Measurements from ENCODE around the gene RBM12.
"Not testable (repeated sequence)": the region's sequence is repeated elsewhere in the genome, so short reads cannot be mapped to it uniquely, and the experiment has no call there.

Gene RBM12

GRCh38 chr20:35698298-35699126 lies 33.8 kb upstream of the RBM12 start:
- no peak for DNase-seq (ENCODE audit: low spot score)

GRCh38 chr20:35697696-35698297 lies 33.1 kb upstream of the RBM12 start:
- DNase-seq (ENCODE audit: low spot score) = no peak

- DNase-seq (ENCODE audit: low spot score) = no peak
Measured at GRCh38 chr20:35695978-35696377, 31.3 kb upstream of the RBM12 start.

DNA sequence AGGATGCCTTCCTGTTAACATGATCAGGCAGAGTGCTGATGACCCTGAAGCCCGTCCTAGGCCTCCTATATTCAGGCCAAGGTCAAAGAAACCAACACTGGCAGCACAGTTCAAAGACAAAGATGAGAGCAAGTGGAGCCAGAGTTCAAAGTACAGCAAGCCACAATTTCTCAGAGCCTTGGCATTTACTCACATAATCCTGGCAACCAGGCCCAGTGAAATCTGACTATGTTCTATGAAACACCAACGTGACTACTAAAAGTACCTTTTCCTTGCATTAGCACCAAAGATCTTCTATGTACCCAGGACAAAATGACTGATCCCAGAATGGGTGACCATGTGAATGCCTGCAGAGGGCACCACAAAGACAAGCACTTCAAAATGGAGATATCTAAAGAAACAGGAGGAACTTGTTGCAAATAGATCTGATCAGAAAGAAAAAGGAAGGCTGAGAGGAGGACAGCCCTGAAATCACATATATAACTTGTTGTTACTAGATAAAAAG lies 30.6 kb upstream of the RBM12 start:
- DNase-seq (ENCODE audit: low spot score) = no peak

GRCh38 chr20:35690265-35690664 lies 25.6 kb upstream of the RBM12 start:
- no peak for DNase-seq (ENCODE audit: low spot score)

- not testable (repeated sequence) for DNase-seq (ENCODE audit: low spot score)
Measured at GRCh38 chr20:35686872-35687271, 22.2 kb upstream of the RBM12 start.

DNA sequence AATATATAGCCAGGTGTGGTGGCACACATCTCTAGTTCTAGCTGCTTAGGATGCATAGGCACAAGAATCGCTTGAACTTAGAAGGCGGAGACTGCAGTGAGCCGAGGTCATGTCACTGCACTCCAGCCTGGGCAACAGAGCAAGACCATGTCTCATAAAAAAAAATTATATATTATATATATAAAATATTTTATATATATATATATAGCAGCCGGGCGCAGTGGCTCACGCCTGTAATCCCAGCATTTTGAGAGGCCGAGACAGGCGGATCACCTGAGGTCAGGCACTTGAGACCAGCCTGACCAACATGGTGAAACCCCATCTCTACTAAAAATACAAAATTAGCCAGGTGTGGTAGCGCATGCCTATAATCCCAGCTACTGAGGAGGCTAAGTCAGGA lies 20.7 kb upstream of the RBM12 start:
- DNase-seq (ENCODE audit: low spot score) = not testable (repeated sequence)

- DNase-seq (ENCODE audit: low spot score) = no peak
Measured at GRCh38 chr20:35681960-35682359, 17.3 kb upstream of the RBM12 start.

DNA sequence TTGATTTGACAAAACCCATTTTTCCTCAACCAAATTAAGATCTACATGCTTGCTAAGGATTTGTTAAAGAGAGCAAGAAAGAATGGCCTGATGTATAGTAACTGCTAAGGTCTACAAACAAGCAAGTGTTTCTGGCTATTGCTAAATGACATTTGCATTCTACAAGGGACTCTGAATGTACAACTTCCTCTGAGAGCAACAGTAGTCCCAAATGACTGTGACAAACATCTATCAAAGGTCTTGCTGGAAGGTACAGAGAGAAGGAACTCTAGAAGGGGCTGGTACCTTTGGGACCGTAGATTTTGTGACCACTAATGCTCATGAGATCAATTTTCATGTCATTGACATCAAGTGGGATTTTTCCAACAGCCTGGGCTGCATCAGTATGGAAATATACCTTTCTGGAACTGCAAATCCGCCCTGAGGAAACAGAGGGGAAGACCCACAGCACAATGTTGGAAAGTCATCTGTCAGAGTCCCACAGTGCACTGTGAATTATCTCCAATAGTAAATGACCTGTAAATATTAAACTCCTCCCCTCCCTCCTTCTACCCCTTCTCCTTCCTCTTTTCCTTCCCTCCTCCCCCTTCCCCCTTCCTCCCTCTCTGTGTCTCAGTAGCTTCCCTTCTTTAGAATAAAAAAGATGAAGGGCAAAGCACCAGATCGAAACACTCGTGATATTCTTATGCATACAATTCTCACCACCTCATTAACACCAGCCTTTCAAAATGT lies 15.9 kb upstream of the RBM12 start:
- no peak for DNase-seq (ENCODE audit: low spot score)

DNA sequence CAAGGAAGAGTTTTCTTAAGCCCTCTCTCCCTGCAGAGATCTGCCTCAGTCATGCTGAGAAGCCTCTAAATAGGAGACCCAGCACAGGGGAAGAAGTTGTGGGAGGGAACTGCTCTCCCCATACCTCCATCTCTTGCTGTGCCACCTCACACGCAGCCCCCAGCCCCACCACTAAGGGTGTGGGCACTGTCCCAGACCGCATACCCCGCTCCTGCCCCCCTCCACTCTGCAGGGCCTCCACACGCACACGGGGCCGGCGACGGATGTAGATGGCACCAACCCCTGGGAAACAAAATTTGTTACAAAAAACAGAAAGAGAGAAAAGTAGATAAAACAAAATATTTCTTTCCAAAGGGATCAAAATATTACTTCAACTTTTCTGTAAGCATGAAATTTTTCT lies 10.2 kb upstream of the RBM12 start:
- no peak for DNase-seq (ENCODE audit: low spot score)

GRCh38 chr20:35673884-35674283 lies 9.2 kb upstream of the RBM12 start:
- DNase-seq (ENCODE audit: low spot score) = no peak

GRCh38 chr20:35669681-35670080 lies 5.0 kb upstream of the RBM12 start:
- DNase-seq (ENCODE audit: low spot score) = no peak

DNA sequence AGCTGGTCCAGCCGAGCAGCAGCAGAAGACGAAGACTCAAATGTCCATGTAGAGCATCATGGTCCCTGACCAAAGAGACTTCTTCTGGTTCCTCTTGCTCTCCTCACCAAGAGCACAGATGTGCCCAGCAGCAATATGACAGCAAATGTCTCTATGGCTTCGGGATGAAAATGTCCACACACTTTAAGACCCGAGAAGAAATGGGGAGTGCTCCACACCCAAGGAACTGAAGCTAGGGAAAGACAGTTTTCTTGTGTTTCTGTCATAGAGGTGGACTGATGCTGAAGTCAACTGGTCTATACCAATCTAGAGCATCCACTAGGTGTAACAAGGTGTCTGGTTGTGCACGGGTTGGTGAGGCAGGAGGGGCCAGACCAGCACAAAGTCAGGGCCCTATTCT lies 4.5 kb upstream of the RBM12 start:
- no peak for DNase-seq (ENCODE audit: low spot score)

GRCh38 chr20:35665949-35666288 lies 1.2 kb upstream of the RBM12 start:
- no peak for DNase-seq (ENCODE audit: low spot score)

- peak; percentile 38 for DNase-seq (ENCODE audit: low spot score)
Measured at GRCh38 chr20:35663516-35664465, 909 bp downstream of the RBM12 start.

DNA sequence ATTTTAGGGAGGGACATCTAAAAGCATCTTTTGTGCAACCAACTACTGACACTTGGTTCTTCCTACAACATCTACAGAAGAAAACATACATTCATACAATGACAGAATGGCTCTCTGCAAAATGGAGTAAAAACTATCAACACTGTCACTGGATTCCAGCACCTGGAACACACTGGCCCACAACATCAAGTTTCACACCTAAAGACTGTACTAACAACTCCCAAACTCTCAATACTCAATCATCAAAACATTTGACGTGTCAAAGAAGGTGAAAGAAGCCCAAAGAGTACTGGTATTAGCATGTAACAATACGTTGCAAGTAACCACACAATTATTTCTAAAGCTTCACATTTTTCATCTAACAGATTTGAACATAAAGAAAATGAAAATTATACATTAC lies 2.1 kb downstream of the RBM12 start:
- DNase-seq (ENCODE audit: low spot score) = no peak

DNA sequence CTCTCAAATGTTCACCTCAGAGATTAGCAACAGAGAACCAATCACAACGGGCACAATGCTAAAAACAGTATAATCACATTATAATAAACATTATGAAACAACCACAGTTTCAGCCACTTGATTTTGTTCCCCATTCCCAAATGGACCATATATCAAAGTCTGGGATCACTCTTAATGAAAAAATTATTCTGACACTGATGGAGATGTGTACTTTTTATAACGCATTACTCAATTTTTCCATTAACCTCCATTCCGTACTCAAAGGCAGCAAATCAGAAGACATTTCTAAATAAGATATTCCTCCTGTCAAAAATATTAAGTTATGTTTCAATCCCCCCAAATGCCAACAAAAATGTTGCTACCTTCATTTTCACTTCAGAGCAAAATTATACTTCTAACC lies 2.8 kb downstream of the RBM12 start:
- DNase-seq (ENCODE audit: low spot score) = no peak

- DNase-seq (ENCODE audit: low spot score) = no peak
Measured at GRCh38 chr20:35661053-35661452, 3.6 kb downstream of the RBM12 start.

GRCh38 chr20:35660122-35660937 lies 4.4 kb downstream of the RBM12 start:
- no peak for DNase-seq (ENCODE audit: low spot score)

DNA sequence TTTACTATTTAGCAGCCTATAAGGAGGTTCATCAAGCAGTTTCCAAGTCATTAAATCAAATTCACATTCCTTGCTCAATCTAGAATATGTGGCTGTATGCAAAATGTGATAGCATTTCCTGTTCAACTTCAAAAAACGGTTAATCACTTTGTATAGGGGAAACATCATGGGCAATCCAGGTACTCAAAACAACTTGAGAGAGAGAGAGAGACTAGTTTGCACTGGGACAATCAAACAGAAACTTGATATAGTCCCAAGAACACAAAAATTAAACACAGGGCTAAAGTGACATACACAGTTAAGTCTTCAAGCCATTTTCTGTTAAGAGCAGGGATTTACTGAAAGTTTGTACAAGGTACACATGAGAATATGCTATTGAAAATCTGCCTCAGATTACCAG lies 7.4 kb downstream of the RBM12 start:
- no peak for DNase-seq (ENCODE audit: low spot score)

DNA sequence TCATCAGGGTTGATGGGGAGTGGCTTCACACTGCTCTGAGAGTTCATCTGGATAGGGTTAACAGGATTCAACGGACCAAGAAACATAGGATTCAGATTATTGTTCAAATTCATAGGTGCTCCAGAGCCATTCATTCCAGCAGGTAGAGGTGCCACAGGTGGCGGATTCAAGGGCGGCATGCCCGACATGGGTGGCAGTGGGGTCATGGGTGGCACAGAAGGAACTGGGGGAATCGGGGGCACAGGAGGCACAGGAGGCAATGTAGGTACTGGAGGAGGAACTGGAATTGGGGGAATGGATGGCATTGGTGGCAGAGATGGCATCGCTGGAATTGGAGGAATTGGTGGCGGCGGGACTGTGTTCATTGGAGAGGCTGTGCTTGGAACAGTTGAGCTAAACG lies 10.3 kb downstream of the RBM12 start:
- no peak for DNase-seq (ENCODE audit: low spot score)
